ENCODE data around the gene BRS3. TPM values are rescaled to one million over a fixed set of nuclear protein-coding genes. Genes with fewer than 3 reads are reported as not detected.

Gene BRS3
- polyA plus RNA-seq, 1 donor from 2014 or later: 0.20 TPM

GRCh38 chrX:136496764-136497555 is 9.2 kb downstream of the BRS3 start:
- no peaks in the 10 kb centered on the region for H3K9me2 ChIP-seq (ENCODE audit: insufficient read depth, low read length)
- H3K4me3 ChIP-seq (ENCODE audit: low read length): peak overlapping the region; percentile 88
- H3K9ac ChIP-seq (ENCODE audit: low read length): peak overlapping the region; percentile 74
- TF ChIP-seq MXI1 (conservative IDR thresholded peaks at IDR 0.05; ENCODE audit: poor library complexity, severe bottlenecking): peak; percentile 72
- peak; percentile 53 for TF ChIP-seq REST (IDR thresholded peaks at IDR 0.05; ENCODE audit: borderline replicate concordance)
- TF ChIP-seq RAD21 (conservative IDR thresholded peaks at IDR 0.05): no peak
- peak; percentile 41 for TF ChIP-seq EP300 (conservative IDR thresholded peaks at IDR 0.05; ENCODE audit: poor library complexity, severe bottlenecking)
- TF ChIP-seq POLR2AphosphoS5 (IDR thresholded peaks at IDR 0.05): no peak
- TF ChIP-seq TAF1 (IDR thresholded peaks at IDR 0.05; ENCODE audit: low read depth): no peak
- no peak for TF ChIP-seq EZH2 (IDR thresholded peaks at IDR 0.05; ENCODE audit: borderline replicate concordance, insufficient read depth, low read length, poor library complexity, severe bottlenecking)
- peak; percentile 11 for TF ChIP-seq SMC3 (conservative IDR thresholded peaks at IDR 0.05; ENCODE audit: poor library complexity)
- no peak for TF ChIP-seq CTCF (IDR thresholded peaks at IDR 0.05; ENCODE audit: poor library complexity, severe bottlenecking)
- no peaks in the 10 kb centered on the region for H3K27me3 ChIP-seq (ENCODE audit: insufficient read depth, low read depth, low read length)
- H3K36me3 ChIP-seq (ENCODE audit: insufficient read depth, low read length): peaks cover 5% of the 10 kb centered on the region
- no peaks in the 10 kb centered on the region for H3K9me3 ChIP-seq (ENCODE audit: low read length)
- peak overlapping the region; percentile 76 for H2AFZ ChIP-seq (ENCODE audit: low read depth, low read length)
- peaks cover 22% of the 10 kb centered on the region for H3K79me2 ChIP-seq (replicated peaks; ENCODE audit: insufficient read depth, low read length)
- no peaks in the 10 kb centered on the region for H3F3A ChIP-seq (ENCODE audit: insufficient read depth, low read length, poor library complexity, severe bottlenecking)
- H3K4me2 ChIP-seq (ENCODE audit: low read length): no peak overlapping the region
- H3K27ac ChIP-seq (ENCODE audit: low read length): peak overlapping the region; percentile 77
- no peaks in the 10 kb centered on the region for H4K20me1 ChIP-seq (ENCODE audit: insufficient read depth)

- H3K27me3 ChIP-seq (ENCODE audit: insufficient read depth, low read depth, low read length): no peaks in the 10 kb centered on the region
- H3K9me2 ChIP-seq (ENCODE audit: insufficient read depth, low read length): no peaks in the 10 kb centered on the region
- peak within 1 kb of the TSS; percentile 76 for H2AFZ ChIP-seq (ENCODE audit: low read depth, low read length)
- peaks cover 5% of the 10 kb centered on the region for H3K36me3 ChIP-seq (ENCODE audit: insufficient read depth, low read length)
- peak within 1 kb of the TSS; percentile 59 for H3K4me2 ChIP-seq (ENCODE audit: low read length)
- peak within 1 kb of the TSS; percentile 88 for H3K4me3 ChIP-seq (ENCODE audit: low read length)
- H3K9ac ChIP-seq (ENCODE audit: low read length): peak within 1 kb of the TSS; percentile 74
- H3K9me3 ChIP-seq (ENCODE audit: low read length): no peaks in the 10 kb centered on the region
- TF ChIP-seq RAD21 (conservative IDR thresholded peaks at IDR 0.05) (peak; percentile 20), SMC3 (conservative IDR thresholded peaks at IDR 0.05; ENCODE audit: poor library complexity) (no peak)
- H3F3A ChIP-seq (ENCODE audit: insufficient read depth, low read length, poor library complexity, severe bottlenecking): no peaks in the 10 kb centered on the region
- no peaks in the 10 kb centered on the region for H4K20me1 ChIP-seq (ENCODE audit: insufficient read depth)
- H3K79me2 ChIP-seq (replicated peaks; ENCODE audit: insufficient read depth, low read length): peaks cover 22% of the 10 kb centered on the region
- peak within 1 kb of the TSS; percentile 77 for H3K27ac ChIP-seq (ENCODE audit: low read length)
Measured at GRCh38 chrX:136497556-136498052, 9.9 kb downstream of the BRS3 start, which contains the start of gene HTATSF1. TSS of gene HTATSF1 (plus strand) at chrX:136497592. CDS start at chrX:136497685, 93 bp downstream.

All from neural cell (in vitro differentiated cells).